OCI-LY7 (cell line): ENCODE data around the gene CFAP119. TPM values are rescaled to one million over a fixed set of nuclear protein-coding genes. Genes with fewer than 3 reads are reported as not detected.

Source experiments
- BruUV-seq: library from RNA; stranded (reverse); fragments of 400-500 nt; replicated peaks from 2 replicates; lab custom pipeline; 2021; lab: Mats Ljungman, UMichigan
- CTCF ChIA-PET: fragments of 300-600 bp; sonication (Branson Sonifier 250); formaldehyde crosslinking; loops from one replicate; lab custom pipeline; 2022; ENCODE audit warnings: antibody characterized with exemption; ENCODE audit not compliant: unreplicated experiment; lab: Charles Lee
- POLR2A ChIA-PET: fragments of 300-600 bp; sonication (Branson Sonifier 250); formaldehyde crosslinking; loops from one replicate; lab custom pipeline; 2022; ENCODE audit warnings: antibody characterized with exemption; lab: Charles Lee
- DNase-seq: peaks from one replicate; pipeline ENCODE4 v3.0.0-alpha.2; 2015; ENCODE audit warnings: low spot score
- H2AFZ ChIP-seq: fragments of 200-600 bp; sonication (generic), shearing (Covaris generic); 2 replicates; pipeline ENCODE4 v1.6.1; 2014; ENCODE audit warnings: mild to moderate bottlenecking, antibody characterized with exemption, low read length, moderate library complexity
- H3K27ac ChIP-seq: fragments of 200-600 bp; sonication (generic); 2 replicates; pipeline ENCODE4 v1.5.1; 2014; ENCODE audit warnings: mixed run types, low read depth, mild to moderate bottlenecking, moderate library complexity, low read length, inconsistent platforms; ENCODE audit not compliant: poor library complexity, severe bottlenecking
- H3K36me3 ChIP-seq: fragments of 200-600 bp; sonication (generic); 2 replicates; pipeline ENCODE4 v1.6.1; 2014; ENCODE audit warnings: mild to moderate bottlenecking, antibody characterized with exemption, low read length, moderate library complexity, mixed read lengths; ENCODE audit not compliant: insufficient read depth
- H3K4me1 ChIP-seq: fragments of 200-600 bp; sonication (generic); 2 replicates; pipeline ENCODE4 v1.5.1; 2014; ENCODE audit warnings: mild to moderate bottlenecking, low read length; ENCODE audit not compliant: insufficient read depth, poor library complexity, severe bottlenecking
- H3K4me2 ChIP-seq: fragments of 200-600 bp; sonication (generic); 2 replicates; pipeline ENCODE4 v1.6.1; 2014; ENCODE audit warnings: mild to moderate bottlenecking, low read length
- H3K4me3 ChIP-seq: fragments of 200-600 bp; sonication (generic); 2 replicates; pipeline ENCODE4 v1.5.1; 2014; ENCODE audit warnings: mild to moderate bottlenecking, low read depth, low read length; ENCODE audit not compliant: poor library complexity, severe bottlenecking
- H3K79me2 ChIP-seq: fragments of 200-600 bp; sonication (generic); 2 replicates; pipeline ENCODE4 v1.6.1; 2016; ENCODE audit warnings: low read depth, mild to moderate bottlenecking, low read length, moderate library complexity, mixed read lengths; ENCODE audit not compliant: insufficient read depth
- H3K9me2 ChIP-seq: fragments of 200-600 bp; sonication (generic); 2 replicates; pipeline ENCODE4 v1.6.1; 2016; ENCODE audit warnings: mild to moderate bottlenecking, low read length, mixed read lengths; ENCODE audit not compliant: insufficient read depth
- H3K9me3 ChIP-seq: fragments of 200-600 bp; sonication (generic); 2 replicates; pipeline ENCODE4 v1.6.1; 2014; ENCODE audit warnings: mild to moderate bottlenecking, mixed run types, low read length, mixed read lengths
- H4K20me1 ChIP-seq: fragments of 200-600 bp; sonication (generic); 2 replicates; pipeline ENCODE4 v1.6.1; 2014; ENCODE audit warnings: mild to moderate bottlenecking, antibody characterized with exemption, low read length, moderate library complexity, mixed read lengths; ENCODE audit not compliant: insufficient read depth
- EZH2phosphoT487 ChIP-seq: fragments of 200-600 bp; sonication (generic); IDR thresholded peaks from 2 replicates; pipeline ENCODE4 v1.6.1; 2018; ENCODE audit warnings: low read depth, borderline replicate concordance, mild to moderate bottlenecking, mixed run types, antibody characterized with exemption, low read length, moderate library complexity, mixed read lengths
- intact Hi-C: fragments of 100-400 bp; cut with micrococcal nuclease; formaldehyde crosslinking; loops from one replicate; pipeline ENCODE4 v1.10.0; 2022; ENCODE audit not compliant: unreplicated experiment
- total RNA-seq, 2 experiments: library from RNA; depleted of rRNA in 1 of 2; stranded (reverse); fragments of >200 nt in 1 of 2; shearing (Covaris generic) in 1 of 2; gene quantifications; 2 replicates each; pipeline ENCODE4 v1.2.3, GENCODE V29; 2014 to 2022
- TF ChIP-seq, protein P1 (sequence below): fragments of 200-600 bp; sonication (generic); conservative IDR thresholded peaks from 2 replicates; pipeline ENCODE4 v1.5.1; 2014; ENCODE audit warnings: mild to moderate bottlenecking, antibody characterized with exemption, low read length, moderate library complexity, mixed read lengths

CFAP119 gene
- total RNA-seq, 2 experiments from 2014 or later: 25.0 to 27.4 TPM

DNA sequence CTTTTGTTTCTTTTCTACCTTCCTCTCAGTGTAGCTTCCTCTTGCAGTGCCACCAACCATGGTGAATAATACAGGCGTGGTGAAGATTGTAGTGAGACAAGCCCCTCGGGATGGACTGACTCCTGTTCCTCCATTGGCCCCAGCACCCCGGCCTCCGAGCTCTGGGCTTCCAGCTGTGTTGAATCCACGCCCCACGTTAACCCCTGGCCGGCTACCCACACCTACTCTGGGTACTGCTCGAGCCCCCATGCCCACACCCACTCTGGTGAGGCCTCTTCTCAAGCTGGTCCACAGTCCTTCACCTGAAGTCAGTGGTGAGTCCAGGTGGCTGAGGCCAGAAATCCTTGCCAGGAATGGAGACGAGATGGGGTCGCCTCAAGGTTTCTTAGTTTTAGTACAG is 38.9 kb downstream of the CFAP119 start:
- Histone ChIP-seq H3K4me1 (no peaks in the 10 kb centered on the region), H3K9me2 (no peaks in the 10 kb centered on the region), H3K4me3 (no peak overlapping the region), H4K20me1 (no peaks in the 10 kb centered on the region), H3K4me2 (no peak overlapping the region), H3K36me3 (peaks cover 96% of the 10 kb centered on the region), H3K27ac (no peak overlapping the region), H3K79me2 (0 out of 2 replicates have a peak, but pooled peaks cover 1% of the 10 kb centered on the region), H2AFZ (no peak overlapping the region), H3K9me3 (no peaks in the 10 kb centered on the region)
- BruUV-seq: no TSS peak
- no peak for DNase-seq
- intact Hi-C loops: no loop called here
- ChIA-PET CTCF (no interaction called here), POLR2A (no interaction called here)
- TF ChIP-seq, protein P1, sequence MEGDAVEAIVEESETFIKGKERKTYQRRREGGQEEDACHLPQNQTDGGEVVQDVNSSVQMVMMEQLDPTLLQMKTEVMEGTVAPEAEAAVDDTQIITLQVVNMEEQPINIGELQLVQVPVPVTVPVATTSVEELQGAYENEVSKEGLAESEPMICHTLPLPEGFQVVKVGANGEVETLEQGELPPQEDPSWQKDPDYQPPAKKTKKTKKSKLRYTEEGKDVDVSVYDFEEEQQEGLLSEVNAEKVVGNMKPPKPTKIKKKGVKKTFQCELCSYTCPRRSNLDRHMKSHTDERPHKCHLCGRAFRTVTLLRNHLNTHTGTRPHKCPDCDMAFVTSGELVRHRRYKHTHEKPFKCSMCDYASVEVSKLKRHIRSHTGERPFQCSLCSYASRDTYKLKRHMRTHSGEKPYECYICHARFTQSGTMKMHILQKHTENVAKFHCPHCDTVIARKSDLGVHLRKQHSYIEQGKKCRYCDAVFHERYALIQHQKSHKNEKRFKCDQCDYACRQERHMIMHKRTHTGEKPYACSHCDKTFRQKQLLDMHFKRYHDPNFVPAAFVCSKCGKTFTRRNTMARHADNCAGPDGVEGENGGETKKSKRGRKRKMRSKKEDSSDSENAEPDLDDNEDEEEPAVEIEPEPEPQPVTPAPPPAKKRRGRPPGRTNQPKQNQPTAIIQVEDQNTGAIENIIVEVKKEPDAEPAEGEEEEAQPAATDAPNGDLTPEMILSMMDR: no peak
- no peak for TF ChIP-seq EZH2phosphoT487

DNA sequence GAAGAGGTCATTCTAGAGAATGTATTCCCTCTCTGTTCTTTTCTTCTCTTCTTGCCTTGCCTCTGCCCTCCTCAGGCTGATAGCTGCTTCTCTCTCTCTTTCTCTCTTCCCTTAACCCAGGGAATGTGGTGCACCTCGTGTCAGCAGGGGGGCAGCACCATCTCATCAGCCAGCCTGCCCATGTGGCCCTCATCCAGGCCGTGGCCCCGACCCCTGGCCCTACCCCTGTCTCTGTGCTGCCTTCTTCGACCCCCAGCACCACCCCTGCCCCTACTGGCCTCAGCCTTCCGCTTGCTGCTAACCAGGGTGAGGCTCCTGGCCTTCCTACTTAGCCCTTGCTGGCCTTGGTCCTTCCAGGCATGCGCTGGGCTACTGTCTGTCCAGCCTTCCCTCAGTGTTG is 39.4 kb downstream of the CFAP119 start:
- Histone ChIP-seq H2AFZ (no peak overlapping the region), H3K9me2 (no peaks in the 10 kb centered on the region), H3K4me3 (no peak overlapping the region), H3K4me1 (no peaks in the 10 kb centered on the region), H3K9me3 (no peaks in the 10 kb centered on the region), H3K4me2 (no peak overlapping the region), H4K20me1 (no peaks in the 10 kb centered on the region), H3K79me2 (0 out of 2 replicates have a peak, but pooled peaks cover under 1% of the 10 kb centered on the region), H3K36me3 (peaks cover 96% of the 10 kb centered on the region), H3K27ac (no peak overlapping the region)
- no peak for DNase-seq
- BruUV-seq: no TSS peak
- intact Hi-C loops: no loop called here
- TF ChIP-seq EZH2phosphoT487: no peak
- TF ChIP-seq, protein P1: peak; percentile 39; the same call in 1 of the 2 replicates
- ChIA-PET CTCF (no interaction called here), POLR2A (interaction anchor here (0.6 kb wide), 2 partner anchors 25 to 85 kb away, joined by 3 to 4 read pairs; partner anchors contain the start of gene PHKG2)

DNA sequence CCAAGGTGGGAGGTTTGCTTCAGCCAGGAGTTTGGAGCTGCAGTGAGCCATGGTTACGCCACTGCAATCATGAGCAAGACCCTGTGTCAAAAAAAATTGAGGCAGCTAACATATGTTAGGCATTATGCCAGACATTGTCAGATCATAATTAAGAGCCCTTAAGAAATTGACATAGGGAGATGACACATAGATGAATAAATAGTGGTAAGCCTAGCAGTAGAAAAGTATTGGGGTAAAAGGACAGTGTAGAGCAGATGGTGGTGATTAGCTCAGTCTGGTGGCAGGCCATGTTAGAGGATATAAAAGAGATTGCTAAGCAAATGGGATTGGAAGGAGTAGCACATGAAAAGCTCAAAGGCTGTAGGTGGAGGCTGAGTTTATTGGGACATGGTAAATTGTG is 40.3 kb downstream of the CFAP119 start:
- Histone ChIP-seq H3K27ac (no peak overlapping the region), H2AFZ (no peak overlapping the region), H3K4me2 (no peak overlapping the region), H3K9me3 (no peaks in the 10 kb centered on the region), H4K20me1 (no peaks in the 10 kb centered on the region), H3K79me2 (0 out of 2 replicates have a peak, but pooled peaks cover 8% of the 10 kb centered on the region), H3K36me3 (peaks cover 96% of the 10 kb centered on the region), H3K4me1 (no peaks in the 10 kb centered on the region), H3K9me2 (no peaks in the 10 kb centered on the region), H3K4me3 (no peak overlapping the region)
- ChIA-PET CTCF (no interaction called here), POLR2A (interaction anchor here (0.6 kb wide), 2 partner anchors 26 to 85 kb away, joined by 3 to 4 read pairs; partner anchors contain the start of gene PHKG2)
- intact Hi-C loops: no loop called here
- TF ChIP-seq EZH2phosphoT487: no peak
- TF ChIP-seq, protein P1: no peak
- no TSS peak for BruUV-seq
- no peak for DNase-seq
